ENCODE results near the gene GRIK3. TPM values are rescaled to one million over a fixed set of nuclear protein-coding genes. Genes with fewer than 3 reads are reported as not detected.

The GRIK3 gene
- total RNA-seq, 1 experiment from 2014 or later, result not detected

- DNase-seq (ENCODE audit: low read depth), result no peak
Observed at GRCh38 chr1:37015713-37016112, 18.6 kb downstream of the GRIK3 start.

- DNase-seq (ENCODE audit: low read depth), result no peak
Observed at GRCh38 chr1:37012226-37012625, 22.1 kb downstream of the GRIK3 start.

GRCh38 chr1:37010011-37010410 lies 24.3 kb downstream of the GRIK3 start:
- DNase-seq (ENCODE audit: low read depth), result no peak

- DNase-seq (ENCODE audit: low read depth), result no peak
Observed at GRCh38 chr1:37009521-37009920, 24.8 kb downstream of the GRIK3 start.

GRCh38 chr1:37006132-37006868 lies 28.0 kb downstream of the GRIK3 start:
- DNase-seq (ENCODE audit: low read depth), result no peak

- DNase-seq (ENCODE audit: low read depth), result no peak
Observed at GRCh38 chr1:37002898-37003297, 31.4 kb downstream of the GRIK3 start.

- DNase-seq (ENCODE audit: low read depth), result no peak
Observed at GRCh38 chr1:37001703-37002102, 32.6 kb downstream of the GRIK3 start.

GRCh38 chr1:36996106-36996505 lies 38.2 kb downstream of the GRIK3 start:
- DNase-seq (ENCODE audit: low read depth), result no peak

- DNase-seq (ENCODE audit: low read depth), result no peak
Observed at GRCh38 chr1:36994868-36995267, 39.4 kb downstream of the GRIK3 start.

GRCh38 chr1:36994294-36994693 lies 40.0 kb downstream of the GRIK3 start:
- no peak for DNase-seq (ENCODE audit: low read depth)

- DNase-seq (ENCODE audit: low read depth), result no peak
Observed at GRCh38 chr1:36992139-36992943, 42.0 kb downstream of the GRIK3 start.

GRCh38 chr1:36991551-36991950 lies 42.8 kb downstream of the GRIK3 start:
- no peak for DNase-seq (ENCODE audit: low read depth)

- DNase-seq (ENCODE audit: low read depth), result no peak
Observed at GRCh38 chr1:36990928-36991327, 43.4 kb downstream of the GRIK3 start.

- DNase-seq (ENCODE audit: low read depth), result no peak
Observed at GRCh38 chr1:36989241-36989640, 45.1 kb downstream of the GRIK3 start.

GRCh38 chr1:36988741-36989193 lies 45.5 kb downstream of the GRIK3 start:
- DNase-seq (ENCODE audit: low read depth), result no peak

- no peak for DNase-seq (ENCODE audit: low read depth)
Observed at GRCh38 chr1:36988321-36988720, 46.0 kb downstream of the GRIK3 start.

GRCh38 chr1:36987276-36987675 lies 47.0 kb downstream of the GRIK3 start:
- no peak for DNase-seq (ENCODE audit: low read depth)

- DNase-seq (ENCODE audit: low read depth), result no peak
Observed at GRCh38 chr1:36986241-36986985, 47.9 kb downstream of the GRIK3 start.

- no peak for DNase-seq (ENCODE audit: low read depth)
Observed at GRCh38 chr1:36984675-36985074, 49.6 kb downstream of the GRIK3 start.

- DNase-seq (ENCODE audit: low read depth), result no peak
Observed at GRCh38 chr1:36984026-36984425, 50.3 kb downstream of the GRIK3 start.

GRCh38 chr1:36982709-36983108 lies 51.6 kb downstream of the GRIK3 start:
- DNase-seq (ENCODE audit: low read depth), result no peak
